ENCODE results near the gene CTBP2.
A peak's percentile ranks its signal among the peaks of the same experiment; 100 is the strongest.

The CTBP2 gene

GRCh38 chr10:124977161-124977560 lies 183.2 kb downstream of the CTBP2 start:
- no peak for DNase-seq (ENCODE audit: low read depth in 2 of 2)

GRCh38 chr10:124975977-124976514 lies 184.3 kb downstream of the CTBP2 start:
- no peak for DNase-seq (ENCODE audit: low read depth in 2 of 2)

DNA sequence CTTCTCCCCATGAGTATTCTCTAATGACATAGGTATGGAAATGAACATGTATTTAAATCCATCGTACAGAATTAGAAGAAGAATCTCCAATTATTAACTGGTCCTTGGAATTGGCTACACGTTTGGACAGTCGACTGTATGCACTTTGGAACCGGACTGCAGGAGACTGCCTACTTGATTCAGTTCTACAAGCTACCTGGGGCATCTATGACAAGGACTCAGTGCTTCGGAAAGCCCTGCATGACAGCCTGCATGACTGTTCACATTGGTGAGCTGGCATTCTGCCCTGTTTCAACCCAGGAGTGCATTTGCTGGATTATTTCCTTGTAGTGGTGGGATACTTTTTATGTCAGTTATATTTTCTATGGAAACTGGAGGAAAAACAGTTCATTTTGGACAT lies 186.2 kb downstream of the CTBP2 start:
- DNase-seq (ENCODE audit: low read depth in 2 of 2), result no peak

GRCh38 chr10:124972637-124973036 lies 187.7 kb downstream of the CTBP2 start:
- no peak for DNase-seq (ENCODE audit: low read depth in 2 of 2)

DNA sequence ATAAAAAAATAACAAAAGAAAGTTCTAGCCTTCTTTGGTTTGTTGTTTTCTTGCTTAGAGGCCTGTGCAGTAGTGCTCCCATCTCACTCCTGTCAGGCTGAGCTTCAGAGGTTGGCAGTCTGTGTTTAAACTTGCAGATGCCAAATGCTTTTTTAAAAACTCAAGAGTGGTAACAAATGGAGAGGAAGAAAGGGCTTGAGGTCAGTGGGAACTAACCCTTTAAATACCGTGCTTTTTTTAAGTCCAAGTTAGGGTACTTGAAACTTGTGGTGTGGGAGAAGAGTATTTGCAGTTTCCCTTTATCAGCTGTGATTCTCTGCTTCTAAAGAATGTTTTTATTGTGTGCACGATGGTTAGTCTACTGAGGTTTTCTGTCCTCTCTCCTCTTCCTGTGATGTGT lies 189.1 kb downstream of the CTBP2 start:
- no peak for DNase-seq (ENCODE audit: low read depth in 2 of 2)

DNA sequence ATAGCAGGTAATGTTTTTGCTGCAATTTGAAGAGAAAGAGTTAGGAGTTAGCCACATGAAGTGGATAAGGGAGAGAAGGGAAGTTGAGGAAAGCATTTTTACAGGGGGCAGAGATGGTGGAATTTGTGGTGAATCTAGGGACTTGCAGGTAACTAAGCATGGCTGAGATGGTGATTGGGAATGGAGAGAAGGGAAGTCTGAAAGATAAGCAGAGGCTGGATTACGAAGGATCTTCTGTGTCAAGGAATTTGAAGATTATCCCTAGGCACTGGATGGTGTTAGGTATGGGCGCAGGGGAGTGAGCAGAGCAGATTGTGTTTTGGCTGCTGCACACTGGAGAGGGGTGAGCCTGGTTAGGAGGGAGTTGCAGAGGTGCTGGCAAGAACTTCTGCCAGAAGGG lies 193.1 kb downstream of the CTBP2 start:
- DNase-seq (ENCODE audit: low read depth in 2 of 2), result no peak

GRCh38 chr10:124966008-124966407 lies 194.4 kb downstream of the CTBP2 start:
- no peak for DNase-seq (ENCODE audit: low read depth in 2 of 2)

DNA sequence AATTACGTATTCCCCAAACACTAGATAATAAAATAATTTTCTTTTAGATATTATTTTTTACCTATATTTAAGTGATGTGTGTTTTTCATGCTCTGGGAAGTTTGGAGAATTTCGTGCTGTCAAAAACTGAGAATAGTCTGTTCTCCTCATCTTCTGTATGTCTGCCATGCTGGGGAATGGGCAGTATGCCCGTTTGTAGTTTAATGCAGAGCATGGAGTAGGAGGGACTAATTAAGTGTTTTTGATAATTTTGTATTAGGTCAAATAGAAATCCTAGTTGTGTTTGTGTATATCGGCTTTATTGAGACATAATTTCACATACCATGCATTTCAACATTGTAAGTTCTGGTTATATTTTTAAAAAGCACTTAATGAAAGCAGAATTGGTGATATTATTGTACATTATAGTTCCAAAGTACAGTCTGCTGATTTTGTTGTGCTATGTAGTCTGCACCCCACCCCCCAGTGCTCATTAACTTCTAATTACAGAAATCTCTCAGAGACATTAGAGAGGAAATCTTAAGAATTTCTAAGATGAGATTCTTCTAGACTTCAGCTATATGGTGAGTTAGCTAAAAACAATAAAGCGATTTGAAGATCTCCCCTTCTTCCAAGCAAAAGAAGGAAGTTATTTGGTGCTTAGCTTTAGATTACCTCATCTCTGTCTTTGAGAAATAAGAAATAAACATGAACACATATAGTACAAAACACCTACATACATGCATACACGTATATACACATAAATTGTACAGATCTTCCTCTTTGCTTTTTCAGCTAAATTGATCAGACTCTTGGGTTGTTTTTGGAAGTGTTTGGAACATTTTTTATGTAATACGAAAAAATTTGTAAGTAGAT lies 196.3 kb downstream of the CTBP2 start:
- no peak for DNase-seq (ENCODE audit: low read depth in 2 of 2)

DNA sequence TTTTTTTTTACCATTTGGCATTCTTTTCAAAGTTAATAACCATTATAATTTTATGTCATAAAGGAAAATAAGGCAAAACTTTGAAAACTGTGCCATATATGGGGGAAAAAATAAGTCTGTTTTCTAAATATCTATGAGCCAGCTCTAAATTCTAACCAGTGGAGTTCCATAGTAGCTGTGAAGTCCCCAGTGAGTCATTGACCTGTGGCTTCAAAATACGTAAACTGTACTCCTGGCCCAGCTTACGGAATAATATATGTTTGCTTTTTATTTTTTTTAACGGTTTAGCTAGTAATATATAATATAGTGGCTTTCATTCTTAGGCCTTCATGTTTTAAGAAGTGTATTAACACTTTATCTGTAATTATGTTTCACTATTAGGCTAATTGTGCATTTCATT lies 197.9 kb downstream of the CTBP2 start:
- DNase-seq (ENCODE audit: low read depth in 2 of 2), result no peak

GRCh38 chr10:124961248-124961570 lies 199.2 kb downstream of the CTBP2 start:
- DNase-seq (ENCODE audit: low read depth in 2 of 2), result no peak

DNA sequence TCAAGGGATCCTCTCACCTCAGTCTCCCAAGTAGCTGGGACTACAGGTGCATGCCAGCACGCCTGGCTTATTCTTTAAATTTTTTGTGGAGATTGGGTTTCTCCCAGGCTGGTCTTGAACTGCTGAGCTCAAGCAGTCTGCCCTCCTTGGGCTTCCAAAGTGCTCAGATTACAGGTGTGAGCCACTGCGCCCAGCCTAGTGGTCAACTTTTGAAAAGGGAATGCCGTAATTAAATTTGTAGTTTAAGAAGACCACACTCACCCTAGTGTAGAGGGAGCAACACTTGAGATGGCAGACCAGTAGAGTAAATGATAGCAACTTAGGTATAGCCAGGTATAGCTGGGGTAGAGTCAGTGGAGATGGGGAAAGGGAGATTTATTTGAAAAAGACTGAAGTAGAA lies 200.8 kb downstream of the CTBP2 start:
- DNase-seq (ENCODE audit: low read depth in 2 of 2), result no peak

GRCh38 chr10:124957404-124957947 lies 202.9 kb downstream of the CTBP2 start:
- DNase-seq (ENCODE audit: low read depth in 2 of 2), result no peak

GRCh38 chr10:124956764-124957163 lies 203.6 kb downstream of the CTBP2 start:
- DNase-seq (ENCODE audit: low read depth in 2 of 2), result no peak

DNA sequence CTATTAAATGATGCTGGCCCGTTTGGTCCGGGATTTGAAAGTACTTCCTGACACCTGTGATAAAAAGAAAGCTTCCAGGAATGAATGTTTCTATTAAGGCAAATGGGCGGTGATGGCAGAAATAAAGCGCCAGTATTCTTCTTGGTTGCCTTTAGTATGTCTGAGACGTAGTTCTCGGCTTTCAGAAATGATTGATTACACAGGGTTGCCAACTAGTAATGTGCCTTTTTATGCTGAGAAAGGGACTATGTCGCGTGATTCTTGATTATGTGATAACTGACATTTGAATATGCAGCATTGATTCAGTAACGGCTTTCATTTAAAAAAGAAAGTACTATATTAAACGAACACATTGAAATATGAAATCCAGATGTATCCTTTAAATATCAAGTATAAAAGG lies 204.5 kb downstream of the CTBP2 start:
- no peak for DNase-seq (ENCODE audit: low read depth in 2 of 2)

DNA sequence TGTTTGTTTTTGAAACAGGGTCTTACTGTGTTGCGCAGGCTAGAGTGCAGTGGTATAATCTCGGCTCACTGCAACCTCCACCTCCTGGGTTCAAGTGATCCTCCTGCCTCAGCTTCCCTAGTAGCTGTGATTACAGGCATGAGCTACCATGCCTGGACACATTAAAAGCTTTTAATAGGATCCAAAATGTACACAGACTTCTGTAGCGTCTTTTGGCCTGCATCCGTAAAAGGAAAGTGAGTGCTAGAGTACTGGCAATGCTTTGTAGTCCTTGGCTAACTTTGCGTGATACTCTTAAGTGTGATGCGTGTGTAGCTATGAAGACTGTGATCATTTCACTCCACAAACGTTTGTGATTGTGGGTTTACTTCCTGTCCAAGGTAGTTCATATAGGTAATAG lies 205.1 kb downstream of the CTBP2 start:
- DNase-seq (ENCODE audit: low read depth in 2 of 2), result no peak

DNA sequence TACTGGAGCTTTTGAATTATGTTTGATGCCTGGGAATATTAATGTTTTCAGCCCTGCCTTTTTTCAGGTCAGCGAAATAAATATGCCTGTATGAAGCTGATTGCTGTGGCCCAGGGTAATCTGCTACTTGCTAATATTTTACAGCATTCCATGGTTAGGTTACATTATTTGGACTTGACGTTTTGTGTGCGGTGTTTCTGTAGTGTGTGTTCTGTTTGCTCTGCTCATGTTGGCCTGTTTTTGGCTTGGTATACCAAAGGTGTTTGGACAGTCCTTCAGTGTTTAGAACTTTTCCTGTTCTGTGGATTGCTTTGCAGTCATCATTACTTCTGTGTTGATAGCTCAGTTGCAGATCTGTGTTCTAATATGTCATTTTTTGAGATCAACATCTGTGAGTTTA lies 206.9 kb downstream of the CTBP2 start:
- DNase-seq (ENCODE audit: low read depth in 2 of 2), result no peak

GRCh38 chr10:124952123-124952522 lies 208.2 kb downstream of the CTBP2 start:
- DNase-seq (ENCODE audit: low read depth in 2 of 2), result no peak

DNA sequence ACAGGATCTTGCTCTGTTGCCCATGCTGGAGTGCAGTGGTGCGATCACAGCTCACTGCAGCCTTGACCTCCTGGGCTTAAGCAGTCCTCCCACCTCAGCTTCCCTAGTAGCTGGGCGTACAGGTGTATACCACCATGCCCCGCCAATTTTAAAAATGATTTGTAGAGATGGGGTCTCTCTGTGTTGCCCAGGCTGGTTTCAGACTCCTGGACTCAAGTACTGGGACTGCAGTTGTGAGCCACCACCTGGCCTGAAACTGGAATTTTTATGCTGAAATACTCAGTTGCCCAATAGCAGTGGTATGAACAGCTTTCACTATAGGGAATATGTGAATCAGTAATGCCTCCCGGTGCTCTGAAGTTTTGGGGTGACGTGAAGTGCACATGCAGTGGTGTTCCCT lies 210.8 kb downstream of the CTBP2 start:
- DNase-seq (ENCODE audit: low read depth in 2 of 2), result no peak

DNA sequence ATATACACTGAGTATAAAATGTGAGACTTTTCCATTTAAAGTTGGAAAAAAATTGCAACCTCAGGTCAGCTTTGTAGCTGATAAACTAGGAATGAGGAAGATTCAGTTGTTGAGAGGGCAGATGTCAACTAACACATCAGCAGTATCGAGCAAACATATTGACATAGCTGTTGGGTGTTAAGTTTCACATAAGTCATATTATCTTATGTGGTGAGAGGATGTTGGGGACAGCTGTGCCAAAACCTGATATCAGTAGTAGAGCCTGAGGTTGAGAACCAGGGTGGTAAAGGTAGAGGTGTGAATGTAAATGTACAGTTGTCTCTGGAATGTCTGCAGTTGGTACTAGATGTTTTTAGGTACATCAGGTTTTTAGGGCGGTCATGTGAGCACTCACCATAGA lies 213.4 kb downstream of the CTBP2 start:
- DNase-seq (ENCODE audit: low read depth in 2 of 2), result no peak

DNA sequence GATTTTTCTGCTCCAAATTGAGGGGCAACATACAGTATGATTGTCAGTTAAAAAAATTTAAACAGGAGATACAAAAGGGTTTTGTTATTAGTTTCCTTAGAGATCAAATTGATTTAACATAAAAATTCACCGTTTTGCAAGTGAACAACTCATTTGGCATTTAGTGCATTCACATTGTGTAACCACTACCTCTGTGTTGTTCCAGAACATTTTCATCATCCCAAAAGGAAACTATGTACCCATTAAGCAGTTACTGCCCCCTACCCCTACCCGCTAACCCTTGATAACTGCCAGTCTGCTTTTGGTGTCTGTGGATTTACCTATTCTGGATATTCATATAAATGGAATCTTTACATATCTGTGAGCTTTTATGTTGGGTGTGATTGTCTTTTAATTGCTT lies 215.4 kb downstream of the CTBP2 start:
- DNase-seq (ENCODE audit: low read depth in 2 of 2), result no peak

DNA sequence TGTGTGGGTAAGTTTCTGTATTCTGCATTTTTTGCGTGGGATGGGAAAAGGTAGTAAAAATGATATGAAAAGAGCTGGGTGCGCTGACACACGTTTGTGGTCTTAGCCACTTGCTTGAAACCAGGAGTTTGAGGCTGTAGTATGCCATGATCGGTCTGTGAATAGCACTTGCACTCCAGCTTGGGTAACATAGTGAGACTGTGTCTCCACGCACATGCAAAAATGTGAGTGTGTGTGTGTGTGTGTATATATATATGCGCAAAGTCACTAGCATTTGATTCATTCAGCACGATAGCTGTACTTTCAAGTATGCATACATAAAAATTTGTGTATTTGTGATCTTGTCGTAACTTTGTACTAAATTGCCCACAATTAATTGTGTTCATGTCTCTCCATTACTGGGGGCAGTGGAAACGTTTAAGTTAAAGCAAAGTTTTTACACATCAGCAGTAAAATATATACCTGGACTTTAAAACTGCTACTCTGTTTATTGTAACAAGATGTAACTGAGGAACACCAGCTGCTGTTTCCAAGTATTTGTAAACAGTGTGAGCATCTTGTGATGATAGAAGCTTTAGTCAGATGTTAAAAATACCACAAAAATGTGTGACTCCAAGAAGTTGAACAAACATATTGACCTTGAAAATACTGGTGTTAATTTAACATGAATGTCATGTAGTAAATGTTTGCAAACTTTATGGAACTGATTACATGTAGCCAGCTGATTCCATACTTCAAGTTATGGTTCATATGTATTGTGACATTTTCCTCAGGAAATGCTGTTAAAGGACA lies 216.9 kb downstream of the CTBP2 start:
- peak; percentile 58 to 62 for DNase-seq (ENCODE audit: low read depth in 2 of 2)

DNA sequence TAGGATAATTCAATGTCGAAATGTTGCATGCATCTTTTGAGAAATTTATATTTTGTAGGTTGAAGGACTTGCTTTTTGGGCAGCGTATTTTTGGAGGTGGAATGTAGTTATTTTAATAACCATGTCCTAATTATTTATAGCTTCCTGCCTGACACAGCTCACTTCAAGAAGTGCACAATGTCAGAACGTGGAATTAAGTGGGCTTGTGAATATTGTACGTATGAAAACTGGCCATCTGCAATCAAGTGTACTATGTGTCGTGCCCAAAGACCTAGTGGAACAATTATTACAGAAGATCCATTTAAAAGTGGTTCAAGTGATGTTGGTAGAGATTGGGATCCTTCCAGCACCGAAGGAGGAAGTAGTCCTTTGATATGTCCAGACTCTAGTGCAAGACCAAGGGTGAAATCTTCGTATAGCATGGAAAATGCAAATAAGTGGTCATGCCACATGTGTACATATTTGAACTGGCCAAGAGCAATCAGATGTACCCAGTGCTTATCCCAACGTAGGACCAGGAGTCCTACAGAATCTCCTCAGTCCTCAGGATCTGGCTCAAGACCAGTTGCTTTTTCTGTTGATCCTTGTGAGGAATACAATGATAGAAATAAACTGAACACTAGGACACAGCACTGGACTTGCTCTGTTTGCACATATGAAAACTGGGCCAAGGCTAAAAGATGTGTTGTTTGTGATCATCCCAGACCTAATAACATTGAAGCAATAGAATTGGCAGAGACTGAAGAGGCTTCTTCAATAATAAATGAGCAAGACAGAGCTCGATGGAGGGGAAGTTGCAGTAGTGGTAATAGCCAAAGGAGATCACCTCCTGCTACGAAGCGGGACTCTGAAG lies 217.8 kb downstream of the CTBP2 start:
- DNase-seq (ENCODE audit: low read depth in 2 of 2), result no peak

All from fibroblast of skin of left quadriceps (primary cell).